ENCODE results near the gene CSF2. TPM values are rescaled to one million over a fixed set of nuclear protein-coding genes. Genes with fewer than 3 reads are reported as not detected.
"Not testable (repeated sequence)": the region's sequence is repeated elsewhere in the genome, so short reads cannot be mapped to it uniquely, and the experiment has no call there.

CSF2 gene
- total RNA-seq, 2 donors from 2014 or later = not detected

GRCh38 chr5:132116072-132116471 is 42.5 kb downstream of the CSF2 start:
- no peak overlapping the region for H3K4me3 ChIP-seq
- no peaks in the 10 kb centered on the region for H3K36me3 ChIP-seq
- H3K4me1 ChIP-seq = no peaks in the 10 kb centered on the region
- H3K27ac ChIP-seq = no peak overlapping the region
- peaks cover 0 to 11% of the 10 kb centered on the region in 2 donors for H3K9me3 ChIP-seq
- TF ChIP-seq CTCF (IDR thresholded peaks at IDR 0.05) = no peak
- H3K27me3 ChIP-seq = no peaks in the 10 kb centered on the region
- DNase-seq (ENCODE audit: low spot score) = no peak

GRCh38 chr5:132116909-132117489 is 43.4 kb downstream of the CSF2 start:
- H3K36me3 ChIP-seq; H3K27ac ChIP-seq; H3K27me3 ChIP-seq; H3K4me1 ChIP-seq; H3K4me3 ChIP-seq; DNase-seq (ENCODE audit: low spot score): not testable (repeated sequence)
- peaks cover 0 to 11% of the 10 kb centered on the region in 2 donors for H3K9me3 ChIP-seq

GRCh38 chr5:132120717-132121116 is 47.1 kb downstream of the CSF2 start:
- H3K27ac ChIP-seq; H3K4me3 ChIP-seq; H3K27me3 ChIP-seq; H3K9me3 ChIP-seq; H3K4me1 ChIP-seq; DNase-seq (ENCODE audit: low spot score); H3K36me3 ChIP-seq: not testable (repeated sequence)

- not testable (repeated sequence) for H3K36me3 ChIP-seq; H3K27me3 ChIP-seq; DNase-seq (ENCODE audit: low spot score)
These were observed 49.4 kb downstream of the CSF2 start for GRCh38 chr5:132122971-132123370.

GRCh38 chr5:132123578-132123977 is 50.0 kb downstream of the CSF2 start:
- not testable (repeated sequence) for H3K4me3 ChIP-seq; H3K9me3 ChIP-seq; H3K36me3 ChIP-seq; H3K27ac ChIP-seq; H3K4me1 ChIP-seq; DNase-seq (ENCODE audit: low spot score); H3K27me3 ChIP-seq

More at GRCh38 chr5:132122971-132123370, 49.4 kb downstream of the CSF2 start:
- H3K4me1 ChIP-seq, H3K4me3 ChIP-seq, H3K27ac ChIP-seq, H3K9me3 ChIP-seq: not testable (repeated sequence)

Other genes with a start within 250 kb of the CSF2 start
- not detected for gene MEIKIN, start 128.1 kb upstream of the CSF2 start, total RNA-seq
- gene ACSL6, start 62.1 kb upstream of the CSF2 start, total RNA-seq = 1 to 10 TPM in 1 of 2 donors, under 1 TPM in 1; 0.71 to 1.6 TPM
- not detected for gene IL3, start 13.1 kb upstream of the CSF2 start, total RNA-seq
- gene P4HA2, start 154.1 kb downstream of the CSF2 start, total RNA-seq = 10 to 100 TPM; 60.5 to 65.4 TPM
- gene PDLIM4, start 183.9 kb downstream of the CSF2 start, total RNA-seq = 10 to 100 TPM; 13.4 to 96.7 TPM
- 1 to 10 TPM; 1.5 to 2.8 TPM for gene SLC22A4, start 220.6 kb downstream of the CSF2 start, total RNA-seq